HG03175 (cell line): ENCODE measurements around the gene TNS3.

ENCODE experiments used
- ATAC-seq: cut with Tn5 transposase; IDR thresholded peaks from one replicate; pipeline ENCODE4 v1.9.1; 2021; ENCODE audit warnings: mild to moderate bottlenecking, moderate library complexity; ENCODE audit not compliant: unreplicated experiment

TNS3 gene

DNA sequence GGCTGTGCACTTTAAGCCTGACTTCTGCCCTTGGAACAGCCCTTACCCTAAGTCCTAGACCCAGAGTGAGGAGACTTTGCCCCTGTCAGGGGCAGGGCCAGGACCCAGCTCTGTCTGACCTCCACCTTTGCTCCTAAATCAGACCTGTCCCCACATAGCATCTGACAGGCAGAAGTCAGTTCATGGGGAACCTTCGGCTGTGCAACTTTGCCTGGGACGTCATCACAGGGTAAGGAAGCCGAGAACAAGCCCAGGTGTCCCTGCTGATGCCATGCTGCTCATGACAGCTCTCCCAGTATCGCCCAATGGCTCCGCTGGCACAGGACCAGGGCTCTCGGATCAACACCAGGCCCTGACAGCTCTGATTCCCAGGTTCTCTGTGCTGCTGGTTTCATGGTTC, 55.4 kb downstream of the TNS3 start:
- no peak for ATAC-seq

DNA sequence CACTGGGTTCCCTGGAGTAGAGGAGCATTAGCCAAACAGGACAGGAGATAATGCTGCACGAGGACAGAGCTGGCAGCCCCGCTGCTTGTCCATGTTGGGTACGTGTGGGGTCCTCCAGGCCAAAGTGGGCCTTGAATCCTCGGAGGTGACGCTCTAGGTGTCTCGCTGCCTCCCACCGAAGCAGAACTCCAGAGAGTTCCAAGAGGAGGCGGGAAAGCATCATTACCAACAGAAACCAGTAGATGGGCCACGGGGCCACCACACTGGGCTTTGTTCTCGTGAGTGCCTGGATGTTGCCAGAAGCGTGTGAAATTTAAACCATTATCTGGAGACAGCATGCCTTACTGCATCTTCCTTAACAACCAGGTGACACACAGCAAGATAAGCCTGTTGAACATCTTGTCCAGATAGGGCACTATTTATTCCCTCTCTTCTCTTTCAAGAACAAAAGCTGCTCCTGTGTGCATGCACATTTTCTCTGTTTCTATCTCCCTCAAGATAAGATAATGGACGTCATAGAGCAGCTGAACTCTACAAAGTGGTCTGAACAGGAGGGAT, 56.8 kb downstream of the TNS3 start:
- ATAC-seq: no peak

DNA sequence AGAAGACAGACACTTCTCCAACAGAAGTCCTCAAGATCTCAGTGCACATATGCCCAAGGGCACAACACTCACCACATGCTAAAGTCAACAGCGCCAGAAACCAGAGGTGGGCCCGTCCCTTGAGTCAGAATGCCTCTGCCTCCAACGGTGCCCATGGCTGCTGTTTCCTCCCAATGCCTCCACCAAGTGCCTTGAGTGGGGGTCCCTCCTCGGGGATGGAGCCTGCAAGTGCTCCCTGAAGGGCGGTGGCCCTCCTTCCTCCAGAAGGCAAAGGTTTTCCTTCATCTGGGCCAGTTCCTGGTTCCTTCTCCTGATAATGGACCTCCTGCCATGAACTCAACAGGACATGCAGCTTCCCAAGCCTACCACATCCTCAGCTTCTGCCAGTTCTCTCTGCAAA, 58.5 kb downstream of the TNS3 start:
- ATAC-seq: no peak

DNA sequence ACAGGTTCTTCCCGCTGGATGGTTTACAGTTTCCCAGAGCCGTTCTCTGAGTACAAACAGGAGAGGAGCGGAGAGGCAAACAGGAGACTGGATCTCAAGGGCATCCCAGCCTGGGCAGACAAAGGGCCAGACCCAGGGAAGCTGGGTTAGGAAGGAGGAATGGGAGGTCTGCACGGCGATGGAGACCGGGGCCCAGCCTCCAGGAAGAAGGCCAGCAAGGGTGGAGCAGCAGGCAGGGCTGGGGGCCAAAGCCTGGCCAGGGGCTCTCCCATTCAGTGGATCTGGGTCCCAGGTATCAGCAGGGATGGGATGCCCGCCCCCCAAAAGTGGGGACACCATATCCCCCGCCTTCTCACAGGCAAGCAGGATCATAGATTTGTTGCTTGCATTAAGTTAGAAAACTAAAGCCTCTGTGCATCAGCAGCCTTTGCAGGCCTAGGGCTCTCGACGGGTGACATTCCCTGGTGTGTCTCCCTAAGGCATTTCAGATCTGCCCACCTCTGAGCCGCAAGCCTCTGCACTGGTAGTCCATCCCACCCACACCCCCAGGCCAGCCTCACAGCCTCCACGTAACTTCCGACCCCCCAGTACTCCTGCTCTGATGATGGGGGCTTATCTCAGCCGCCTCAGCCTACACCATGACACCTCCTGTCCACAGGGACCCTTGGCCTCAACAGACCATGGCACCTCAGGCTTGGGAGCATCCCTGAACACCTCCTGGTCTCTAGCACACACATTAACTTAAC, 59.9 kb downstream of the TNS3 start:
- ATAC-seq: no peak

DNA sequence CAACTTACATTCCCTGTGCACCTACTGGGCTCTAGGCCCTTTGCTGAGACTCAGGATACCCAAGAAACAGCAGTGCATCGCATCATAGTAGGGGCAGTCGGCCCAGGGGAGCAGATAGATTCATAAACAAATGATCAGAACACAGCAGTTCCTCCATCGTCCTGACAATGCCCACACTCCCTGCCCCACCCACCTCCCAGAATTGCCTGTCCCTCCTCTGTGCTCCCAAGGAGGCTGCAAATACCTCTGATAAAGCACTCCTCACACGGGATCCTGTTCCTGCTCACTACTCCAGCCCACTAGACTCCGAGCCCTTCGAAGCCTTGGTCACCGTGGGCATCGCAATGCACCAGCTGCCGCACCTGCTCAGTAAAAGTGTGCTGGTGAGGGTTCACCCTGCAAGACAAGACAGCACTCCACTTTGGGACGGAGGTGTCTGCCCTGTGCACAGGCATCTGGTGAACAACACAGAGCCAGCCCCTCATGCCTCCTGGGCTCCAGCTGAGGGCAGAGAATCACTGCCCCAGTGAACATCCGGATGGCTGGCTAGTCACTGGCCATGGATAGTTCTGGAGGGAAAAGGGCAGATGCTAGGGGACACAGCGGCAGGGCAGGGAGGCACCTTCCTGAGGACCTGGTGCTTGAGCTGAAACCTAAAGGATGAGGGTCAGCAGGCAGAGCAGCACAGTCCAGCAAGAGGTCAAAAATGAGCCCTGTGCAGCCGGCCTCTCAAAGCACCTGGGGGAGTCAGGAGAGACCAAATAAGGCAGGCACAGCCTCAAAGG, 60.7 kb downstream of the TNS3 start:
- no peak for ATAC-seq

DNA sequence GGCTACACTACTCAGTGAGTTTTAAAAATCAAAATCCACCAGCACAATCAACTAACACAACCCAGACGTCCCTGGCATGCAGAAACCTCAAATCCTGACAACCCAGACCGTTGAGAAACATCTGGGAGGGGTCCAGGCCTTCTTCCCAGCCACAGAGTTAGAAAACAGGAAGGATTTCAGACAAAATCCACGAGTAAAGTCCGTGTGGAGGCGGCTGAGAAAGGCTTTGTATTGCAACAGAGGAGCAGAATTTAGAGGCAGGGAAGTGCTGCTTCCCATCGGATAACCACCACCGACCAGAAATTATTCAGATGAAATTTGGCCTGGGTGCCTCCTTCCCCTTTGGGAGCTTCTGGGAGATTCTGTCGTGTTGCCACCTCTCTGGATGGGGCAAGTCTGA, 61.5 kb downstream of the TNS3 start:
- no peak for ATAC-seq

DNA sequence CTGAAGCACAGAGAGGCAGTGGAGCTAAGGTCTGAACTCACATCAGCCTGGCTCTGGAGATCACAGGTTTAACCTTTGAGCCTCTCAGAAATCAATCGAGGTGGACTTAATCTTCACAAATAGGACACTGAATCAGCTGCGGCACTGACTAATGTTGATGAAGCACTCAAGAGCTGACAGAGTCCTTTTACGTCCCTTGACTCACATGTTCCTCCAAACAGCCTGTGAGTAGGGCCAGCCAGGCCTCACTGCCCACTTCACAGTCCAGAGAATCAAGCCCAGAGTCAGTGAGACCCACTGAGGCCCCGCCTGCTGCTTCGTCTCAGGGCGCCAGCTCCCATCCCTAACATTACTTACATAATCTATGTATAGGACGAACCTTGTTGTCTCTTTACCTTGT, 63.1 kb downstream of the TNS3 start:
- ATAC-seq: no peak

DNA sequence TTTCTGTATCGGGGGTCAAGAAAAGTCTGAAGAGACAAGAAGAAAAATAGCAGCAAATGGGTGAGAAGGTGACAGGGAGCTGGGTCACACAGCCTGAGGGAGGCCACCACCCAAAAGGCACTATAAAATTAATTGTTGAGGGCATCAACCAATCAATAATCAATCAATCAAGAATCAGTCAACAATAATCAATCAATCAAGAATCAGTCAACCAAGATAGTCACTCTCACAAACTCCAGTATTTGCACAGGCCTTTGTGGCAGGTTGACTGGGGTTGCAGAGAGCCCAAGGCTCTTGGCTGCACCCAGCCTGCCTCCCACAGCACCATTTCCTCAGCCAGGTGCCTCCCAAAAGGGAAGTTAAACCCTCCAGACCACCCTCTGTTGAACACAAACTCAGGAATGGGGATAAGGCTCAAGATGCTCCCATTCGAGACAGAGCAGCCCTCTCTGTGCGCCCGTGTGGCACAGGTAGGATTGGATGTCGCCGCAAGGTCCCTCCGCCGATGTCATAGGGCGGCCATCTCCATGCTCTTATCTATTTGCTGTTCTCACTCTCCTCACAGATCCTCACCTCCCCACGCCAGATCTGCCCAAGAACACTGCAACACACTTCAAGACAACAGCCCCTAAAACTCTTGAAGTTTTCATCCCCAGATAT, 64.0 kb downstream of the TNS3 start:
- no peak for ATAC-seq

DNA sequence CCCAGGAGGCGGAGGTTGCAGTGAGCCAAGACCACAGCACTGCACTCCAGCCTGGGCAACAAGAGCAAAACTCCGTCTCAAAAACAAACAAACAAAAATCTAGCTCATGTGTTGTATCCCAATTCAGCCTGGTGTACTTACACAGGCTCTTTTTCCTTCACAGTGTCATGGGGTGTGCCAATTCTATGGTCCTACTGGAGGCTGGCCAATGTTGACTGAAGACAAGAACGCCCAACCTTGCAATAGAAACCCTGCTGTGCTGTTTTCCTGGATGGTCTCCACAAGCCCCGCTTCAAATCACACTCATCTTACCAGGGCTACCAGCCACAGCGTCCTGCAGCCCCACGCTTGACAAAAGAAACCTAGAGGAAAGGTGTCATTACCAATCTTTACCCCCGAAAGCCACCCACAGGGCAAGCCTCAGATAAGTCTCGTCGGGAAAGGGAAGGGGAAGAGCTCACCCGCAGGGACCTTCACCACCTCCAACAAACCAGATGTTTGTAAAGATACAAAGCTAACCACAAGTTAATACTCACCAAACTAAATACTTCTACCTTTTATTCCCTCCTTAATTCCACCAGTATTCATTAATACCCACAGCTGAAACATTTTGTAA, 64.8 kb downstream of the TNS3 start:
- ATAC-seq: no peak

DNA sequence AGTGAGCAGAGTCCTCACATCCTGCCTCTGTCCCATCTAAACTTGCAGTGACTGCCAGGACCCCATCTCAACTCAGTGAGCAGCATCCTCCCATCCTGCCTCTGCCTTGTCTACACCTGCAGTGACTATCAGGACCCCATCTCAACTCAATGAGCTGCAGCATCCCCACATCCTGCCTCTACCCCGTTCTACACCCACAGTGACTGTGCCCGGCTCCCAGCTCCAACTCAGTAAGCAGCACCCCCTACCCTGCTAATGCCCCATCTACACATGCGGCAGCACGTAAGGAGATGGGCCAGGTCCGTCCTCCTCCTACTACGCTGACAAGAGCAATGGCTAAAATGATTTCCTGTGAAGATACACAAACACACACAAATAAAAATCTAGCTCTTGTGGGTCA, 65.5 kb downstream of the TNS3 start:
- no peak for ATAC-seq

DNA sequence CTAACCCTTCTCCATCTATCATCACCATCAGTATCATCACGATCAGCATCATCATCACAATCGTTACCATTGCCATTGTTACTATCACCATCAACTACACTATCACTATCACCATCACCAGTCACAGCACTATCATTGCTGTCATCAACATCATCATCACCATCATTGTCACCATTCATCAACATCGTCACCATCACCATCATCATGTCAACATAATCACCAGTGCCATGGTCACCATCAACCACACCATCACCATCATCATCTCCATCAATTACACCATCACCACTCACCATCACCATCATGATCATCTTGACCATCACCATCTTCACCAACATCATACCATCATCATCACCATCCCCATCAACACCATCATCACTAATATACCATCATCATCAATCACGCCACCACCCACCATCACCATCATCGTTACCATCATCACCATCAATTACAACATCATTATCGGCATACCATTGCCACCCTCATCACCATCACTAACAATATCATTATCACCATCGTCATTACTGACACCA, 66.5 kb downstream of the TNS3 start:
- ATAC-seq: no peak

DNA sequence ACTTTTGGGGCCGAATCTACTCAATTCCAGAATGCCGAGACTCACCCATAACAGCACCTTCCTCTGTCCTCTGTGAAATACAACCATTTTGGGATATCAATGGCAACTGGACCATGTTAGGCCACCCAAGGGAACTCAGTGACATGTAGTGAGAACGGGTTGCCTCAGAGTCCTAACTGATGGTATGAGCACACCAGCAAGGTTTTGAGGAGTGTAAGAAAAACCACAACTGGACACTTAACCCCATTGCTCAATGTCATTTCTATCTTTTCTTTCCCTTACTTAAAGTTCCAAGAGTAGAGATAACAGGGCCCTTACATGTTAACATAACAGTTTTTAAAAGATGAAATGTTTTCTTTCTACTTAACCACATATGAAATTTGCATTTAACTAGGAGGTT, 67.1 kb downstream of the TNS3 start:
- ATAC-seq: no peak

DNA sequence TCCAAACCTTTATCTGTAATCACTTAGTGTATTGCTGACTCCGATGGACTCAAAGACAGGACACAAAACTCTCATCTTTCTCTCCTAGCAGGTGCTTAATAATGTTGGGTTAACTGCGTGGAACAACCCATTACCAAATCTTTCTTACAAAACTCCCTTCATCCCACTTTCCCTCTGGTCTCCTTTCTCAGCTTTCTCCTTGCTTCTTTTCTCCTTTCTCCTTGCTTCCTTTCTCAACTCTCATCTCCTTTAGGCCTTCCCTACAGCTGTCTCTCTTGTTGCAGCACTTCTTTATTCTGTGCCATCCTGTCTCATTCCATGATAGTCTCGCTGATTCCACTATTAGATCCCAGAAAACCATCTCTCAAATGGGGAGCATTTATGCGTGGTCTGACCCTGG, 67.5 kb downstream of the TNS3 start:
- no peak for ATAC-seq

DNA sequence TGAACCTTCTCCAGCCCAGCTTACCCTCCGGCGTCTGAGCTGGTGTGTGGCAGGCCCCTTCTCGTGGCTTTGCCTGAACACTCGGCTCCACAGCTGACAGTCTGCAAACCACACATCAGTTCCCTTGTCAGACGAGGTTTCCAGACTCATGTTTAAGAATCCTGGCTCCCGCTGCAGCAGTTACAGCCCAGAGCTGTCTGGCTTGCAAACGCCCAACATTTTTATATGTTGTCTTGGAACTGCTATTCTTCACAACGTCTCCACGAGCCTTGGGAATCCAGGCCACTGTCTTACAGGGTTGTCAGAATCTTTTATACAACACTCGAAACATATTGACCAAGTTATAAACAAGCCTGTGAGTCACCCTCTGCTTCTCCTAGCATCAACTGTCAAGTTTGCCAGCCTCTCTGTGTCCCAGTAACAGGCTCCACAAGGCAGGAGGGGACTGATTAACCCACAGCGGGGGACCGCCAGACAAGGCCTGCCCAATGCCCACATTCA, 68.1 kb downstream of the TNS3 start:
- ATAC-seq: no peak

DNA sequence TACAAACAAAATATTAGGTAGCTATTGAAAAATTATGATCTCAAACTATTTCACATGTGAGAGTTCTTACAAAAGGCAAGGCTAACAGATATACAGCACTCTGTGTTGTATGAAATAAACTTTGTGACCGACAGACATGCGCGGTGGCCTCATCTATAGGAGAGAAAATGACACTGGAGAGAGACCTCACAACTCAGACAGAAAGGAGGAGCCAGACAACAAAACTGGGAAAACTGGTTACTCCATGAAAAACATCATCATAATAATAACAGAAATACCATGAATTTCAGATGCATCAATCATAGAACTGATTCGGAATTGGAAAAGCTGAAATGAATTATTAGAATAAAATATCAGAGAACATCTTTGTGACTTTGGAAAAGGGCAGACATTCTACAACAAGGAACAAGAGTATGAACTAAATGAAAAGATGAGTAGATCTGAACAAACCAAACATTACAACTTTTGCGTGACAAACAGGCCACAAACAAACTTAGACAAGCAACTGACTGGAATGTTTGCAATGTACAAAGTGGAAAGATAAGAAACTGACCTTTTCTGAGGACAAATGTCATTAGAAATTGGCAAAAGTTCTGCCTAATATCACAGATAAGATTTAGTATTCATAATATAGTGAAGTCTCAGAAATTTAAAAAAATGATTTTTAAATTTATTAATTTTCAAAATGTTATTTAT, 69.3 kb downstream of the TNS3 start:
- no peak for ATAC-seq

DNA sequence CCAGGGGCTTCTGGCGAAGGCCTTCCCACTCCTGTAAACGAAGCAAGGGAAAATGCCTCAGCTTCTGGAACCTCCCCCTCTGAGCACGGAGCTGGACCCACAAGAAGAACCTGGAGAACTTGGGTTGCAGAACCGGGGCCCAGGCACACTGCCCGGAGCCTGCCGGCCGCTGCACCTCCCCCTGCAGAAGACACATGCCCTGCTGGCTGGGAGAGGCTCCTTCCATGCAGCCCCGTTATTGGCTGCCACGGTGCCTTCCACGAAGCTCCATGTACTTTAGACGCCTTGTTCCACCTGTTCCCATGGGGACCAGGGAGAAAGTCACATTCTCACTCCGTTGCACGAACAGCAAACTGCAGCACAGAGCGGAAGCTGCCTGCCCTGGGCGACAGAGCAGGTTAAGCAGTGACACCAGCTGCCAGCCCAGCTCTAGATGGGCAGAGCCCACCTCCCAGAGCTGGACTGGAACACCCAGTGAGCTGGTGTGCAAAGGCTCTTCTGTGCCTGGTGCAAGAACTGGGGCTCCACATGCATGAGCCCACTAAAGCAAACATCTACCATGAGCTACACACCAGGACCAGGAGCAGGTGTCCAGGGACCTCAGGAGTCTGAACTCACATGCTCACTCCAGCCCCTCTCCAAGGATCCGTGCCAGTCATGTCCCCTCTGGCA, 70.1 kb downstream of the TNS3 start:
- no peak for ATAC-seq

DNA sequence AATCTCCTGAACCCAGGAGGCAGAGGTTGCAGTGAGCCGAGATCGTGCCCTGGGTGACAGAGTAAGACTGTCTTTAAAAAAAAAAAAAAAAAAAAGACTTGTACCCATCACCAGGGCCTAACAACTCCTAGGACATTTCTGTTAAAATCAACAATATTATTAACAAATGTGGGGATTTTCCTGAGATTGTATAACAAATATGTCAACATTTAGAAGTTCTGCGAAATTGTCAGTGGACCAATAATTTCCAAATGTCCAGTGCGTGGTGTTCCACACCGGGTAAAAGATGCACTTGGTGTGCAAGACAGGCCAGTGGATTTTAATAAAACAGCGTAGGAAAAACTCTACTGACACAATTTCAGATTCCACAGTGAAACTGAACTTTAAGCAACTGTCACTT, 71.1 kb downstream of the TNS3 start:
- ATAC-seq: no peak

DNA sequence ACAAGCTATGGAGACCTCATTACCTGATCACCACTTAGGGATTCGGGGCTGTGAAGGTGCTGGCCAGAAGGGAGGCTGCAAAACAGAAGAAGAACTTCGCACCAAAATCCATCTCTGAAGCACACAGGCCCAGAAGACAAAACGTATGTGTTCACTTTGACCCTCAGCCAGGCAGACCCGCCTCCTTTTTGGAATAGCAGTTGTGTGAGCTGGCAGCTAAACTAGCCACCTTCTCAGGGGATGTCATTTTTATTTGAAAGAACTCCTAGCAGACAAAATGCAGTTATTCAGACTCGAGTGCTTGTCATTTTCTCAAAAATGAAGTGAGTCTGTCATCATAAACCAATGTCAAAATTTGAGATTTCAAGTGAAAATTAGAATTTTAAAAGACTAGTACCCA, 71.7 kb downstream of the TNS3 start:
- ATAC-seq: no peak

DNA sequence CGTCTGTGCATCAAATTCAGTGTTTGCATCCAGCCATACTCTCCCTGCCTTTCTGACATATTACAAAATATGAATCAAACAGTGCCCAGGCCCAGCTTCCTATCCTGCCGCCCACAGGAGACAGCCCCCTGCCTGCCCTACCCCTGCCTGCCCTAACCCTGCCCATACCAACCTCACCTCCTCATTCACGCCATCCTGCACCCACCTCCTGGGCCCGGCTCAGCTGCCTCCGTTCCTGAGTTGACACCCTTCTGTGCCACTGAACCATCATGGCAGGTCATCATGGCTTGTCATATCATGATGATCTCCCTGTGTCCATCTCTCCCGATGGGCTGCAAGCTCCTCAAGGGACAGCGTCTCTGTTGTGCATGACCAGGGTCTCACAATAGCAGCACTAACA, 72.3 kb downstream of the TNS3 start:
- ATAC-seq: no peak
